ENCODE measurements around the gene SNX17.

- TF ChIP-seq, protein P1, sequence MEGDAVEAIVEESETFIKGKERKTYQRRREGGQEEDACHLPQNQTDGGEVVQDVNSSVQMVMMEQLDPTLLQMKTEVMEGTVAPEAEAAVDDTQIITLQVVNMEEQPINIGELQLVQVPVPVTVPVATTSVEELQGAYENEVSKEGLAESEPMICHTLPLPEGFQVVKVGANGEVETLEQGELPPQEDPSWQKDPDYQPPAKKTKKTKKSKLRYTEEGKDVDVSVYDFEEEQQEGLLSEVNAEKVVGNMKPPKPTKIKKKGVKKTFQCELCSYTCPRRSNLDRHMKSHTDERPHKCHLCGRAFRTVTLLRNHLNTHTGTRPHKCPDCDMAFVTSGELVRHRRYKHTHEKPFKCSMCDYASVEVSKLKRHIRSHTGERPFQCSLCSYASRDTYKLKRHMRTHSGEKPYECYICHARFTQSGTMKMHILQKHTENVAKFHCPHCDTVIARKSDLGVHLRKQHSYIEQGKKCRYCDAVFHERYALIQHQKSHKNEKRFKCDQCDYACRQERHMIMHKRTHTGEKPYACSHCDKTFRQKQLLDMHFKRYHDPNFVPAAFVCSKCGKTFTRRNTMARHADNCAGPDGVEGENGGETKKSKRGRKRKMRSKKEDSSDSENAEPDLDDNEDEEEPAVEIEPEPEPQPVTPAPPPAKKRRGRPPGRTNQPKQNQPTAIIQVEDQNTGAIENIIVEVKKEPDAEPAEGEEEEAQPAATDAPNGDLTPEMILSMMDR (IDR thresholded peaks at IDR 0.05) = no peak
- no peak for TF ChIP-seq POLR2AphosphoS5 (IDR thresholded peaks at IDR 0.05)
These were observed 51.3 kb downstream of the SNX17 start for GRCh38 chr2:27421660-27422250.
